ENCODE results near the gene TLR1. TPM values are rescaled to one million over a fixed set of nuclear protein-coding genes. Genes with fewer than 3 reads are reported as not detected.

The TLR1 gene
- total and polyA plus RNA-seq, 2 donors (not counting 1 experiment from before 2014, with no cell fraction given), result 23.4 to 50.8 TPM

- ChIA-PET POLR2A (interaction anchor here (0.7 to 1.7 kb wide), 4 partner anchors 11 to 91 kb away, joined by 4 to 9 read pairs (median 4); partner anchors contain the start of genes TLR1 and TLR10), CTCF (interaction anchor here (1.4 to 19.2 kb wide), 3 partner anchors 10 to 590 kb away, joined by 3 to 620 read pairs (median 35); partner anchors contain the start of gene TLR10)
- no peak overlapping the region for H3K4me3 ChIP-seq (ENCODE audit: control extremely low read depth in 1 of 5, extremely low read depth in 1 of 5, insufficient read depth in 1 of 5, low read depth in 2 of 5, low read length in 4 of 5)
- H3K27me3 ChIP-seq (replicated peaks in 1 of 4; ENCODE audit: control extremely low read depth in 1 of 4, control insufficient read depth in 3 of 4, insufficient read depth in 4 of 4, low read length in 3 of 4), result no peaks in the 10 kb centered on the region
- H4K20me1 ChIP-seq (ENCODE audit: control insufficient read depth, insufficient read depth, low read length, poor library complexity, severe bottlenecking), result no peaks in the 10 kb centered on the region
- H3K4me1 ChIP-seq (ENCODE audit: control insufficient read depth in 2 of 2, insufficient read depth in 2 of 2, low read length in 2 of 2), result peaks cover 44 to 48% of the 10 kb centered on the region in 2 donors
- peaks cover 4 to 16% (median 11%) of the 10 kb centered on the region in 3 donors for H3K9me3 ChIP-seq (ENCODE audit: control extremely low read depth in 1 of 3, control insufficient read depth in 2 of 3, insufficient read depth in 1 of 3, low read length in 2 of 3)
- H3K27ac Mint-ChIP-seq, result peak overlapping the region; percentile 84
- peaks cover 8% of the 10 kb centered on the region for H3K9me3 Mint-ChIP-seq (ENCODE audit: insufficient read depth)
- H3K4me2 ChIP-seq (replicated peaks; ENCODE audit: low read depth, low read length, poor library complexity, severe bottlenecking), result peak overlapping the region; percentile 52
- no peak overlapping the region for H3K4me3 Mint-ChIP-seq
- intact Hi-C loops (cut with micrococcal nuclease), result loop anchor here (10.0 kb wide), 1 partner anchor 1535 kb away; no protein-coding TSS in a partner anchor
- peaks cover 7 to 17% of the 10 kb centered on the region in 2 experiments for H3K36me3 ChIP-seq (replicated peaks in 1 of 2; ENCODE audit: control extremely low read depth in 1 of 2, control insufficient read depth in 1 of 2, extremely low read depth in 1 of 2, insufficient read depth in 2 of 2, low read length in 1 of 2)
- WGBS (ENCODE audit: insufficient coverage), result no CpG with 5 or more reads among the region's 2 CpGs
- no peak for TF ChIP-seq CTCF (IDR thresholded peaks at IDR 0.05)
- no peak for TF ChIP-seq EZH2 (IDR thresholded peaks at IDR 0.05; ENCODE audit: borderline replicate concordance, insufficient read depth, low read depth, low read length, poor library complexity, severe bottlenecking)
- H3K9ac ChIP-seq (ENCODE audit: low read length), result no peak overlapping the region
- DNase-seq (no peak), ATAC-seq (ENCODE audit: low read depth) (no peak)
- peak overlapping the region in 1 of 2 donors; percentile 66 for H3K27ac ChIP-seq (ENCODE audit: low read length in 2 of 2)
- H2AFZ ChIP-seq (ENCODE audit: insufficient read depth, low read depth, low read length, poor library complexity, severe bottlenecking), result no peak overlapping the region
- no peaks in the 10 kb centered on the region for H3K27me3 Mint-ChIP-seq
- peaks cover 78% of the 10 kb centered on the region for H3K4me1 Mint-ChIP-seq
- H3K79me2 ChIP-seq (ENCODE audit: control insufficient read depth, insufficient read depth, low read length), result peaks cover 90% of the 10 kb centered on the region
Measured at GRCh38 chr4:38769857-38770256, 34.7 kb downstream of the TLR1 start.

- Histone ChIP-seq H3K36me3 (replicated peaks in 1 of 2; ENCODE audit: control extremely low read depth in 1 of 2, control insufficient read depth in 1 of 2, extremely low read depth in 1 of 2, insufficient read depth in 2 of 2, low read length in 1 of 2) (peaks cover 7 to 13% of the 10 kb centered on the region in 2 experiments), H3K27ac (ENCODE audit: low read length in 2 of 2) (peak overlapping the region in 1 of 2 donors; percentile 66), H3K9me3 (ENCODE audit: control extremely low read depth in 1 of 3, control insufficient read depth in 2 of 3, insufficient read depth in 1 of 3, low read length in 2 of 3) (peaks cover 4 to 16% (median 8%) of the 10 kb centered on the region in 3 donors), H3K27me3 (replicated peaks in 1 of 4; ENCODE audit: control extremely low read depth in 1 of 4, control insufficient read depth in 3 of 4, insufficient read depth in 4 of 4, low read length in 3 of 4) (no peaks in the 10 kb centered on the region), H3K9ac (ENCODE audit: low read length) (no peak overlapping the region), H4K20me1 (ENCODE audit: control insufficient read depth, insufficient read depth, low read length, poor library complexity, severe bottlenecking) (no peaks in the 10 kb centered on the region), H2AFZ (ENCODE audit: insufficient read depth, low read depth, low read length, poor library complexity, severe bottlenecking) (no peak overlapping the region), H3K4me1 (ENCODE audit: control insufficient read depth in 2 of 2, insufficient read depth in 2 of 2, low read length in 2 of 2) (peaks cover 48 to 52% of the 10 kb centered on the region in 2 donors), H3K79me2 (ENCODE audit: control insufficient read depth, insufficient read depth, low read length) (peaks cover 90% of the 10 kb centered on the region), H3K4me3 (ENCODE audit: control extremely low read depth in 1 of 5, extremely low read depth in 1 of 5, insufficient read depth in 1 of 5, low read depth in 2 of 5, low read length in 4 of 5) (no peak overlapping the region), H3K4me2 (replicated peaks; ENCODE audit: low read depth, low read length, poor library complexity, severe bottlenecking) (peak overlapping the region; percentile 52)
- WGBS (ENCODE audit: insufficient coverage), result no CpG with 5 or more reads among the region's 2 CpGs
- Mint-ChIP-seq H3K9me3 (ENCODE audit: insufficient read depth) (peaks cover 6% of the 10 kb centered on the region), H3K4me1 (peaks cover 76% of the 10 kb centered on the region), H3K27me3 (no peaks in the 10 kb centered on the region), H3K27ac (peak overlapping the region; percentile 89), H3K4me3 (peak overlapping the region; percentile 73)
- ChIA-PET POLR2A (interaction anchor here (1.6 to 1.7 kb wide), 2 partner anchors 13 to 35 kb away, joined by 4 to 9 read pairs; partner anchors contain the start of genes TLR1 and TLR10), CTCF (interaction anchor here (1.2 to 19.2 kb wide), 5 partner anchors 9 to 590 kb away, joined by 3 to 620 read pairs (median 7); partner anchors contain the start of genes TLR1 and TLR10)
- no peak for DNase-seq
- no peak for ATAC-seq (ENCODE audit: low read depth)
- no peak for TF ChIP-seq CTCF (IDR thresholded peaks at IDR 0.05)
- TF ChIP-seq EZH2 (IDR thresholded peaks at IDR 0.05; ENCODE audit: borderline replicate concordance, insufficient read depth, low read depth, low read length, poor library complexity, severe bottlenecking), result no peak
- intact Hi-C loops (cut with micrococcal nuclease), result loop anchor here (10.0 kb wide), 1 partner anchor 1535 kb away; no protein-coding TSS in a partner anchor
Measured at GRCh38 chr4:38769441-38769840, 35.1 kb downstream of the TLR1 start.

Measured in B cell (primary cell).